Measurements from ENCODE around the gene MALT1. TPM values are rescaled to one million over a fixed set of nuclear protein-coding genes. Genes with fewer than 3 reads are reported as not detected.

The MALT1 gene
- total RNA-seq, 1 experiment from 2014 or later = 28.5 TPM

- POLR2A ChIA-PET = interaction anchor here (1.4 kb wide), 1 partner anchor 50 kb away, joined by 8 read pairs; the partner anchor contains the start of gene MALT1
- no TSS peak for BruUV-seq (replicated peaks)
- intact Hi-C loops (cut with micrococcal nuclease) = no loop called here
- no peak for DNase-seq (ENCODE audit: unreplicated experiment)
- no peak overlapping the region for H3K27ac Mint-ChIP-seq (ENCODE audit: low read depth, unreplicated experiment)
- TF ChIP-seq, protein P1, sequence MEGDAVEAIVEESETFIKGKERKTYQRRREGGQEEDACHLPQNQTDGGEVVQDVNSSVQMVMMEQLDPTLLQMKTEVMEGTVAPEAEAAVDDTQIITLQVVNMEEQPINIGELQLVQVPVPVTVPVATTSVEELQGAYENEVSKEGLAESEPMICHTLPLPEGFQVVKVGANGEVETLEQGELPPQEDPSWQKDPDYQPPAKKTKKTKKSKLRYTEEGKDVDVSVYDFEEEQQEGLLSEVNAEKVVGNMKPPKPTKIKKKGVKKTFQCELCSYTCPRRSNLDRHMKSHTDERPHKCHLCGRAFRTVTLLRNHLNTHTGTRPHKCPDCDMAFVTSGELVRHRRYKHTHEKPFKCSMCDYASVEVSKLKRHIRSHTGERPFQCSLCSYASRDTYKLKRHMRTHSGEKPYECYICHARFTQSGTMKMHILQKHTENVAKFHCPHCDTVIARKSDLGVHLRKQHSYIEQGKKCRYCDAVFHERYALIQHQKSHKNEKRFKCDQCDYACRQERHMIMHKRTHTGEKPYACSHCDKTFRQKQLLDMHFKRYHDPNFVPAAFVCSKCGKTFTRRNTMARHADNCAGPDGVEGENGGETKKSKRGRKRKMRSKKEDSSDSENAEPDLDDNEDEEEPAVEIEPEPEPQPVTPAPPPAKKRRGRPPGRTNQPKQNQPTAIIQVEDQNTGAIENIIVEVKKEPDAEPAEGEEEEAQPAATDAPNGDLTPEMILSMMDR (IDR thresholded peaks at IDR 0.05; ENCODE audit: unreplicated experiment) = no peak
- CTCF ChIA-PET = no interaction called here
- H3K4me3 Mint-ChIP-seq (ENCODE audit: unreplicated experiment) = no peak overlapping the region
- H3K9me3 Mint-ChIP-seq (ENCODE audit: unreplicated experiment) = no peaks in the 10 kb centered on the region
- no peaks in the 10 kb centered on the region for H3K4me1 Mint-ChIP-seq (ENCODE audit: insufficient read depth, unreplicated experiment)
- H3K36me3 Mint-ChIP-seq (ENCODE audit: insufficient read depth, unreplicated experiment) = peaks cover 20% of the 10 kb centered on the region
- H3K27me3 Mint-ChIP-seq (ENCODE audit: insufficient read depth, unreplicated experiment) = no peaks in the 10 kb centered on the region
Observed at GRCh38 chr18:58721566-58722239, 50.4 kb downstream of the MALT1 start.

- ChIA-PET POLR2A (interaction anchor here (0.6 to 1.3 kb wide), 3 partner anchors 10 to 113 kb away, joined by 3 to 4 read pairs (median 3); no protein-coding TSS in a partner anchor), CTCF (interaction anchor here (1.0 to 2.0 kb wide), 2 partner anchors 40 to 193 kb away, joined by 5 to 8 read pairs; no protein-coding TSS in a partner anchor)
- Mint-ChIP-seq H3K27me3 (ENCODE audit: insufficient read depth, unreplicated experiment) (no peaks in the 10 kb centered on the region), H3K4me1 (ENCODE audit: insufficient read depth, unreplicated experiment) (no peaks in the 10 kb centered on the region), H3K9me3 (ENCODE audit: unreplicated experiment) (no peaks in the 10 kb centered on the region), H3K36me3 (ENCODE audit: insufficient read depth, unreplicated experiment) (peaks cover 22% of the 10 kb centered on the region), H3K27ac (ENCODE audit: low read depth, unreplicated experiment) (no peak overlapping the region), H3K4me3 (ENCODE audit: unreplicated experiment) (no peak overlapping the region)
- TF ChIP-seq, protein P1 (IDR thresholded peaks at IDR 0.05; ENCODE audit: unreplicated experiment) = no peak
- intact Hi-C loops (cut with micrococcal nuclease) = no loop called here
- no peak for DNase-seq (ENCODE audit: unreplicated experiment)
- no TSS peak for BruUV-seq (replicated peaks)
Observed at GRCh38 chr18:58723810-58724602, 52.7 kb downstream of the MALT1 start.

GRCh38 chr18:58726671-58727070 is 55.4 kb downstream of the MALT1 start:
- no TSS peak for BruUV-seq (replicated peaks)
- Mint-ChIP-seq H3K27me3 (ENCODE audit: insufficient read depth, unreplicated experiment) (no peaks in the 10 kb centered on the region), H3K4me1 (ENCODE audit: insufficient read depth, unreplicated experiment) (no peaks in the 10 kb centered on the region), H3K36me3 (ENCODE audit: insufficient read depth, unreplicated experiment) (peaks cover 34% of the 10 kb centered on the region), H3K9me3 (ENCODE audit: unreplicated experiment) (no peaks in the 10 kb centered on the region), H3K4me3 (ENCODE audit: unreplicated experiment) (no peak overlapping the region), H3K27ac (ENCODE audit: low read depth, unreplicated experiment) (no peak overlapping the region)
- DNase-seq (ENCODE audit: unreplicated experiment) = no peak
- CTCF ChIA-PET = no interaction called here
- TF ChIP-seq, protein P1 (IDR thresholded peaks at IDR 0.05; ENCODE audit: unreplicated experiment) = no peak
- POLR2A ChIA-PET = interaction anchor here (1.6 kb wide), 1 partner anchor 87 kb away, joined by 6 read pairs; no protein-coding TSS in a partner anchor
- intact Hi-C loops (cut with micrococcal nuclease) = no loop called here

- H3K4me3 Mint-ChIP-seq (ENCODE audit: unreplicated experiment) = no peak overlapping the region
- ChIA-PET POLR2A (interaction anchor here (0.7 to 1.6 kb wide), 3 partner anchors 57 to 186 kb away, joined by 3 to 6 read pairs (median 4); partner anchors contain the start of gene MALT1), CTCF (no interaction called here)
- TF ChIP-seq, protein P1 (IDR thresholded peaks at IDR 0.05; ENCODE audit: unreplicated experiment) = no peak
- H3K9me3 Mint-ChIP-seq (ENCODE audit: unreplicated experiment) = no peaks in the 10 kb centered on the region
- H3K36me3 Mint-ChIP-seq (ENCODE audit: insufficient read depth, unreplicated experiment) = peaks cover 35% of the 10 kb centered on the region
- no peaks in the 10 kb centered on the region for H3K4me1 Mint-ChIP-seq (ENCODE audit: insufficient read depth, unreplicated experiment)
- DNase-seq (ENCODE audit: unreplicated experiment) = peak; percentile 21
- H3K27me3 Mint-ChIP-seq (ENCODE audit: insufficient read depth, unreplicated experiment) = no peaks in the 10 kb centered on the region
- no peak overlapping the region for H3K27ac Mint-ChIP-seq (ENCODE audit: low read depth, unreplicated experiment)
- BruUV-seq (replicated peaks) = no TSS peak
- intact Hi-C loops (cut with micrococcal nuclease) = no loop called here
Observed at GRCh38 chr18:58727776-58728500, 56.7 kb downstream of the MALT1 start.
